ENCODE data around the gene ZC2HC1C. TPM values are rescaled to one million over a fixed set of nuclear protein-coding genes. Genes with fewer than 3 reads are reported as not detected.

ZC2HC1C gene
- total RNA-seq, 6 experiments from 2014 or later, result 0.43 to 1.4 (median 1.1) TPM

DNA sequence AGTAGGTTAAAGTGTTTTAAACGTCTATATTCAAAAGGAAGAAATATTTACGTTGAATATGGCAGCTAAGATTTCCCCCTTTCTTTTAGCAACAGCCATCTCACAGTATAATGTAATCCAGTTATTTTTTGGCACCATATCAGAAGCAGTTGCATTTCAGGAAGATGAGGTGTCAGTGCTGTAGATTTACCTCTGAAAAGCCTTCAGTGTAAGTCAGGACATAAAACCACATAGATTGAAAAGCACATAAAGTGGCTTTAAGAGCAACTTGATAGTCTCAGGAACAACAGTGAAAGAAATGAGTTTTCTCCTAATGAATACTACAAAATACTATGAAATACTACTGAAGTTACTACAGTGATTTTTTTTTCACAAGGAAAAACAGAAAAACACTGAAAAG is 25.1 kb upstream of the ZC2HC1C start:
- TF ChIP-seq, protein P1, sequence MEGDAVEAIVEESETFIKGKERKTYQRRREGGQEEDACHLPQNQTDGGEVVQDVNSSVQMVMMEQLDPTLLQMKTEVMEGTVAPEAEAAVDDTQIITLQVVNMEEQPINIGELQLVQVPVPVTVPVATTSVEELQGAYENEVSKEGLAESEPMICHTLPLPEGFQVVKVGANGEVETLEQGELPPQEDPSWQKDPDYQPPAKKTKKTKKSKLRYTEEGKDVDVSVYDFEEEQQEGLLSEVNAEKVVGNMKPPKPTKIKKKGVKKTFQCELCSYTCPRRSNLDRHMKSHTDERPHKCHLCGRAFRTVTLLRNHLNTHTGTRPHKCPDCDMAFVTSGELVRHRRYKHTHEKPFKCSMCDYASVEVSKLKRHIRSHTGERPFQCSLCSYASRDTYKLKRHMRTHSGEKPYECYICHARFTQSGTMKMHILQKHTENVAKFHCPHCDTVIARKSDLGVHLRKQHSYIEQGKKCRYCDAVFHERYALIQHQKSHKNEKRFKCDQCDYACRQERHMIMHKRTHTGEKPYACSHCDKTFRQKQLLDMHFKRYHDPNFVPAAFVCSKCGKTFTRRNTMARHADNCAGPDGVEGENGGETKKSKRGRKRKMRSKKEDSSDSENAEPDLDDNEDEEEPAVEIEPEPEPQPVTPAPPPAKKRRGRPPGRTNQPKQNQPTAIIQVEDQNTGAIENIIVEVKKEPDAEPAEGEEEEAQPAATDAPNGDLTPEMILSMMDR (IDR thresholded peaks at IDR 0.05), result no peak
- peak overlapping the region; percentile 42 for H3K4me3 Mint-ChIP-seq
- H3K36me3 Mint-ChIP-seq (ENCODE audit: low read depth), result peaks cover 5% of the 10 kb centered on the region
- H3K27me3 Mint-ChIP-seq (ENCODE audit: insufficient read depth), result no peaks in the 10 kb centered on the region
- H3K4me1 Mint-ChIP-seq (ENCODE audit: low read depth), result peaks cover 74% of the 10 kb centered on the region
- H3K27ac Mint-ChIP-seq, result peak overlapping the region; percentile 50
- DNase-seq, result peak; percentile 73
- H3K9me3 Mint-ChIP-seq, result no peaks in the 10 kb centered on the region

DNA sequence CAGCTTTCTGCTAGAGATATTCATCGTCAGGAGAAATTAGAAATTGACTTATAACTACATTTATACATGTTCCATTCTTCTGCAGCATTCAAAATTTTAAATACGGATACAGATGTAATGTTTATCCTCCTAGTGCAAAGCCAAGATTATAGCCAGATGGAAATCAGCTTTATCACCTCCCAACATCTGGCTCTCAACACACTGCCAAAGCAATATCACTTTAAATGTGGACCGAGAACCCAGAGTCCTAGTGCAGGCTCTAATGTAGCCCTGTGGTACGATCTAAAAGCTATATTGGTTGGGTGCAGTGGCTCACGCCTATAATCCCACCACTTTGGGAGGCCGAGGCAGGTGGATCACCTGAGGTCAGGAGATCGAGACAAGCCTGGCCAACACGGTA is 24.7 kb upstream of the ZC2HC1C start:
- peaks cover 78% of the 10 kb centered on the region for H3K4me1 Mint-ChIP-seq (ENCODE audit: low read depth)
- TF ChIP-seq, protein P1 (IDR thresholded peaks at IDR 0.05), result no peak
- no peaks in the 10 kb centered on the region for H3K27me3 Mint-ChIP-seq (ENCODE audit: insufficient read depth)
- H3K4me3 Mint-ChIP-seq, result peak overlapping the region; percentile 42
- H3K9me3 Mint-ChIP-seq, result no peaks in the 10 kb centered on the region
- H3K27ac Mint-ChIP-seq, result peak overlapping the region; percentile 16
- peaks cover 9% of the 10 kb centered on the region for H3K36me3 Mint-ChIP-seq (ENCODE audit: low read depth)
- DNase-seq, result no peak

DNA sequence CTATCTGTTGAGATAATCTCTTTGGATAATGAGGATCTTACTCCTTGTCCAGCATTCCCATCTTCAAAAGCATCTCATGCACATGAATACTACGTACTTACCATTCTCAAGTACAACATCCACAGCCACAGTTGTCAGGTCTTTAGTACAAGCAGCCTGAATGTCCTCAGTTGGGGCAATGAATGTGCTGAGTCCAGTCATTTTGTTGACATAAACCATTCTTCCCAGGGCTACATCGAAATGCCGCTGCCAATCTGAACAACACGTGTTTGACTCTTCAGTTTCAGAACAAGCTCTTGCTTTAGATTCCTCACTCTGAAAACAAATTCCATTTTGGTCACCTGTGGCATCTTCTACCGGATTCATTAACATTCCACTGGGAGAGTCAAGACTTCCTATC is 23.2 kb upstream of the ZC2HC1C start:
- DNase-seq, result no peak
- TF ChIP-seq, protein P1 (IDR thresholded peaks at IDR 0.05), result no peak
- H3K36me3 Mint-ChIP-seq (ENCODE audit: low read depth), result peaks cover 11% of the 10 kb centered on the region
- H3K27ac Mint-ChIP-seq, result peak overlapping the region; percentile 49; the same call in 1 of the 2 replicates
- H3K27me3 Mint-ChIP-seq (ENCODE audit: insufficient read depth), result peaks cover 1% of the 10 kb centered on the region
- no peaks in the 10 kb centered on the region for H3K9me3 Mint-ChIP-seq
- no peak overlapping the region; the same call in 1 of the 2 replicates for H3K4me3 Mint-ChIP-seq
- peaks cover 88% of the 10 kb centered on the region for H3K4me1 Mint-ChIP-seq (ENCODE audit: low read depth)

DNA sequence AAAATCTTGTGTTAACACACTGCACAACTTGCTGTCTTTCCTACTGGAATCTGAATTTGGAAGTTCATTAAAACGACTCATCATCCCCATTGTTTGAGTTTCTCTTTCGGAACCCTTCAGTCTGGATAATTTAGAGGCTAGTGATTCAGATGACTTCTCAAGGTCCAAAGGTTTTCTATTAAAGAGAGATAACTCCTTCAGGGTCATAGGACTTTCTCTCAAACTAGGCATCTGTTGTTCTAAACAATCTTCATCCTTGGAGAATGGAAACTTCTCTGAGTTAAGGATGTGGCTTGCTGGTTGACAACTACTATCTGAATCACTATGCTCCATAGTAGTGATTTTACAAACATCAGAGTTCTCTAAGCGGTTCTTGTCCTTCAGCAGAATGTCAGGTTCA is 22.5 kb upstream of the ZC2HC1C start:
- peak; percentile 48 for DNase-seq
- Mint-ChIP-seq H3K4me1 (ENCODE audit: low read depth) (peaks cover 86% of the 10 kb centered on the region), H3K4me3 (peak overlapping the region; percentile 38), H3K27me3 (ENCODE audit: insufficient read depth) (peaks cover 3% of the 10 kb centered on the region), H3K27ac (peak overlapping the region; percentile 49), H3K36me3 (ENCODE audit: low read depth) (peaks cover 11% of the 10 kb centered on the region), H3K9me3 (no peaks in the 10 kb centered on the region)
- TF ChIP-seq, protein P1 (IDR thresholded peaks at IDR 0.05), result no peak

DNA sequence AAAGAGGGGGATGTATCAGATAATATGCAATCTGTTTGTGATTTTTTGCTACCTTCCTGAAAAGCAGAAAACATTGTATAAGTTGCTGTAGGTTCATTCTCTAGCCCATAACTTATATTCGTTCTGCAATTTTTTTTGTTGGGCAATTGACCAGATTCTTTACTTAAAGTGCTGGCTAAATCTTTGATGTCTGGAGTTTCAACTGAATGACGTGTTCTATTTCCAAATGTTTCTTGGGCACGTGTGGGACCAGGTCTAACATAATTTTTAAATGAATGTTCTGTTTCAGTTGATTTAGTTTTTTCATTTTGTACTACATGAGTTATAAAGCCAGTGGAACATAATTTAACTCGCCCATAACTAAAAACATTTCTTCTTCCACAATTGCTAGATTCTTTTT is 21.9 kb upstream of the ZC2HC1C start:
- peaks cover 3% of the 10 kb centered on the region for H3K27me3 Mint-ChIP-seq (ENCODE audit: insufficient read depth)
- H3K27ac Mint-ChIP-seq, result peak overlapping the region; percentile 5; the same call in 1 of the 2 replicates
- no peaks in the 10 kb centered on the region for H3K9me3 Mint-ChIP-seq
- H3K4me3 Mint-ChIP-seq, result peak overlapping the region; percentile 38; the same call in 1 of the 2 replicates
- H3K4me1 Mint-ChIP-seq (ENCODE audit: low read depth), result peaks cover 86% of the 10 kb centered on the region
- TF ChIP-seq, protein P1 (IDR thresholded peaks at IDR 0.05), result no peak
- no peak for DNase-seq
- peaks cover 11% of the 10 kb centered on the region for H3K36me3 Mint-ChIP-seq (ENCODE audit: low read depth)

DNA sequence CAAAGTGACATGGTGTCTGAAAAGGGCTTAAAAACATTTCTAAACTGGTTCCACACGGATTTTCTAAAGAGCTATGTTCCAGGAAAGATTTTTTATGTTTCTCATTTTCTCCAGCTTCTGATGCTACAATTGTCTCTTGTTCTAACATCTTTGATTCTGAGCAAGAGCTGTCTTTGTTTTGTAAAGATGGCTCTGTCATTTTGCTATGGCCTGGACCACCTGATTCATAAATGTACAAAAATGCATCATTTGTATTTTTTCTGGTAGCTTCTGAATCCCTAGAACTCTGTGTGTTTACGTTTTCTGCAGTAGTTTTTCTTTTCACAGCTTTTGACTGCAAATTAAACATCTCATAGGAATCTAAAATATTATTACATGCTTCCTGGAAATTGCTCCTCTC is 21.3 kb upstream of the ZC2HC1C start:
- H3K4me3 Mint-ChIP-seq, result no peak overlapping the region
- no peak for DNase-seq
- TF ChIP-seq, protein P1 (IDR thresholded peaks at IDR 0.05), result no peak
- no peaks in the 10 kb centered on the region for H3K9me3 Mint-ChIP-seq
- peak overlapping the region; percentile 5; the same call in 1 of the 2 replicates for H3K27ac Mint-ChIP-seq
- H3K27me3 Mint-ChIP-seq (ENCODE audit: insufficient read depth), result peaks cover 3% of the 10 kb centered on the region
- H3K36me3 Mint-ChIP-seq (ENCODE audit: low read depth), result peaks cover 11% of the 10 kb centered on the region
- H3K4me1 Mint-ChIP-seq (ENCODE audit: low read depth), result peaks cover 89% of the 10 kb centered on the region
